Measurements from ENCODE around the gene UVSSA.
"Not testable (repeated sequence)": the region's sequence is repeated elsewhere in the genome, so short reads cannot be mapped to it uniquely, and the experiment has no call there.

Gene UVSSA

DNA sequence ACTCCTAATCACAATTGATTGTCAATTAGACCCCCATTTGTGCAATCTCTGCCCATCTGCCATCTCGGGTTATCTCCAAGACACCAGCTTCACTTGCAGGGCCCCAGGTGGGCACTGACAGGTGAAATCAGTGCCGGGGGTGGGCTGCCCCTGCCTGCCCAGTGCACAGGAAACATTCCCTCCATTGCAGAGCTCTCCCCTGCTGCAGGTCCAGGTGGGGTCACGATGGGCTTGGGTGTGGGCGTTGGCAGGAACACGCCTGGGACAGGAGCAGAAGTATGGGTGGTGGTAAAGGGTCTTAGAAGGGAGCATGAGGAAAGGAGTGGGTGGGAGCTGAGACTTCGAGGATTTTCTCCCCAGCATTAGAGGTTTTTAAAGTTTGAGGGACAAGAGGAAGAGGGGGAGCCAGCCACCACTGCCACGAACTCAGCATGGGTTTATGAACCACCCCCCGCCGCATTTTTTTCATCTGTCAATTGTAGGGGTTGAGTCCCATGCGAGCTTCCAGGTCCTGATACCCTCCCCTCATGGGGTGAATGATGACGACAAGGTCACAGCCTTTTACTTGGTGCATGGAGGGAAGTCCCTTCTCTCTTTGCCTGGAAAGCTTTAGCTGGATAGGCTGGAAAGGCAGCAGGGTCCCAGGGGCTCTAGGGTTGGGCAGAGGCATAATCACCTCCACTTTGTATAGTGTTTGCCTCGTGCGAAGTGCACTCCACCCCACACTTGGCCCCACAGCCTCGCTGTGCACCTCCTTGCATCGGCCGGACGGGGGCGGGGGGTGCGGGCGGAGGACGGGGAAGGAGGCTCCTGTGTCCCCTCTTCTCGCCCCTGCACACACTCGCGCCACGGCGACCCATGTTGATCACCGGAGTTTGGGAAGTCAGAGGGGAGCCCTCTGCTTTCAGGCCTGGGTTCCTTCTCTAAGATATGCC lies 62.8 kb downstream of the UVSSA start:
- no peak for DNase-seq

GRCh38 chr4:1410491-1411325 lies 63.7 kb downstream of the UVSSA start:
- DNase-seq: no peak

GRCh38 chr4:1411436-1412375 lies 64.7 kb downstream of the UVSSA start:
- no peak for DNase-seq

DNA sequence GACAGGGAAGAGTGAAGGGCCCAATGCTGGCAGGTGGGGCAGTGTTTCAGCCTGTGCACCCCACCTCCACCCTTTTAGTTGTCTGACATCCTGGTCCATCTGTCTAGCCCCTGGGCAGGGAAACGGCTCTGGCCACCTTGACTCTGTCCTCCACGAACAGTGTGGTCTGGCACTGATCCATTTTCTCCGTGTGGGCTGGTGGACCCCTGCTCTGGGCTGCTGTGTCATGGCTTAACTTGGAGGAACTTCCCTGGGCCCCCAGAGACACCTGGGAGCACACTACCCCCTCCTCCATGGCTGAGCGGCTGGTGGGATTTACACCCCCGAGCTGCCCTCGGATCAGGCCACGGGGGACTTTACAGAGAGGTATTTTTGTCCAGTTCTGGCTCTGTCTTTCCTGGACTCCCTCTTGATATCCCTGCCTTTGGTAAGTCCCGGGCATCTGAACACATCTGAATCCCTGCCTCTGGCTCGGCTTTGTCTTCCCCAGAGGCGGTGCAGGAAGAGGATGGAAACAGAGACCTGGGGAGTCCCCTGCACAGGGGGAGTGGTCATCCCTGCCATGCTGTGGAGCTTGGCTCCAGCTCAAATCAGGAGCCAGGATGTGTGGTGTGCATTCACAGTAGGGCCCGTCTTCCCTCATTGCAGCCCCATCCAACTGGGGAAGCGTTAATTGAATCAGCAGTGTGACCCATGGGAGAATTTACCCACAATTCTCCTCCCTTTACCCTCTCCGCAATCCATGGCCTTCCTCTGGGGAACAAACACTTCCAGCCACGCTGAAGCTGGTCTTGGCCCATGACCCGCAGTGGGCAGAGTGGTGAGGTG lies 65.6 kb downstream of the UVSSA start:
- no peak for DNase-seq

DNA sequence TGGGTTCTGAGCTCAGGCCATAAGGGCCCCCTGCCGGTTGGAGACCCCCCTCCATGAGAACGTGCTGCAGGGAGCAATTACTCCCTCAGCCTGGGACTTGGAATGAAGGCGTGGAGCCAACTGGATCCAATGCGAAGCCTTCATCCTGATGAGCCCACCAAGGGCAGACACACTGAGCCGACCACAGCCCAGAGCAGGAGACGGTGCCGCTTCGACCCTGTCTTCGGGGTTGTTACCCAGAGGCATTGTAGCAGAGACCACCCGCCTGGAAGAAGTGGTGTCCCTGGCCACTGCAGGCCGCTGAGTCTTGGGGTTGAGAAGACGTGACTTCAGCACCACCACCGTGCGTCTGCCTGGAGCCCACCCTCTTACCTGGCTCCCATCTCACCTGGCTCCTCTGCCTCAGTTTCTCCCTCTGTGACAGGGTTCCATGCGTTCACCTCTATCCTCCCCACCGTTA lies 66.2 kb downstream of the UVSSA start:
- no peak for DNase-seq

DNA sequence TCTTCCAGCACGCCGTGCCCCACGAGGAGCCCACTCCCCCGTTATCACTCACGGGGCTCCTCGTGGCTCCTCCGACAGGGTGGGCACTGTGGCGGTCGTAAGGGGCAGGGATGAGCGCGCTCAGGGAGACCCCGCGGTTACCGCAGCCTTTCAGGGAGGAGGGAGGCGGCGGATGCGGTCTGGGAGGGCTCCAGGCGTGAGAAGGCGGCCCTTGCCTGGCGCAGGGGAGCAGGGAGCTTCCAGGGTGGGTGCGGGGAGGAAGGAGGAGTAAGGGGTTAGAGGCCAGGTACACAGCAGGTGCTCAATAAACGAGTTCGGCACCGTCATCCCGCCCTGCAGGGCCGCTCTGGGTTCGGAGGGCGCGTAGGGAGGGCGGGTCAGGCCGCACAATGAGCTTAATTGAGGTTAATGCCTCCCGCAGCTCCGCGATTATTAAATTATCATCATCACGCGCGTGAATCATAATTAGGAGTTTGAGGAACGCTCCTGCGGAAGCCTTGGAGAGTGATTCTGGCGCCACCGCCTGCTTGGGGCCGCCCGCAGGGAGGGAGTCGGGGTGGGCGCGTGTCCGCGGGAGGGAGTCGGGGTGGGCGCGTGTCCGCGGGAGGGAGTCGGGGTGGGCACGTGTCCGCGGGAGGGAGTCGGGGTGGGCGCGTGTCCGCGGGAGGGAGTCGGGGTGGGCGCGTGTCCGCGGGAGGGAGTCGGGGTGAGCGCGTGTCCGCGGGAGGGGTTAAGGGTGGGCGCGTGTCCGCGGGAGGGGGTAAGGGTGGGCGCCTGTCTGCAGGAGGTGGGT lies 66.9 kb downstream of the UVSSA start:
- no peak for DNase-seq

DNA sequence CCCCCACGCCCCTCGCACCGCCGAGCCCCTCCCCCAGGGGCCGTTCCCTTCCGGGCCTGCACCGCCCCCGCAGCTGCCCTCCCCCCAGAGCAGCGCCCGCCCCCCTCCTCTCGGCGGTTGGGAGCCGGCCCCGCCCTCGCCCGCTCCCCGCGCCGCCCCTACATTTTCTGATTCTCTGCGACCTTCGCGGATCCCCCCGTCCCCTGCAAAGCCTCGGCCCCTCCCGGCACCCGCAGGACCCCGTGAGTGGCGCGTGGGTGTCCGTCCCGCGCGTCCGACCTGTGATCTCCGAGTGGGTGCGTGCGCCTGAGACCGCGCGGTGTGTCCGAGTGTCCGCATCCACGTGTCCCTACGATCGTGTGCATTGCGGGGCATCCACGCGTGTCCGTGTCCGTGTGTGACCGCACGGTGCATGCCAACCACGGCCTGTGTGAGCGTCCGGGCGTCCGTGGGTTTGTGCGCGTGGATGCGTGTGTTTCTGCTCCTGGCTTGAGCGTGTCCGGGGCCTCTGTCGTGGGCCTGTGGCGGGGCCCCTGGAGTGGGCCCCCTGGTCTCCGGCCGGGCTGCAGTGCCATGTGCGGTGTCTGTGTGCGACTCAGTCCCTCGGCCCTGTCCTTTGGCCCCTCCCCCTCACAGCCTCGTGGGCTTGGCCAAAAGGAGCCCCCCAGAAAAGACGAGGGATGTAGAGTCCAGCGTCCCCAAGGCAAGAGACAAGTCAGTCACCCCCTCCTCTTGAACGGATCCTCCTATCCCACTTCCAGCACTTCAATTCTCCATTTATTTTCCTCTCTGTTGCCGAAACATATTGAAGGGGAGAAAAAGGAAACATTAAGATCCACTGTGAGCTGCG lies 68.0 kb downstream of the UVSSA start:
- DNase-seq: no peak

- DNase-seq: no peak
Measured at GRCh38 chr4:1415681-1415981, 68.6 kb downstream of the UVSSA start.

GRCh38 chr4:1416051-1416947 lies 69.3 kb downstream of the UVSSA start:
- DNase-seq: no peak

GRCh38 chr4:1416948-1417260 lies 69.9 kb downstream of the UVSSA start:
- DNase-seq: no peak

GRCh38 chr4:1417522-1418390 lies 70.7 kb downstream of the UVSSA start:
- DNase-seq: no peak

GRCh38 chr4:1418494-1419285 lies 71.7 kb downstream of the UVSSA start:
- DNase-seq: no peak

DNA sequence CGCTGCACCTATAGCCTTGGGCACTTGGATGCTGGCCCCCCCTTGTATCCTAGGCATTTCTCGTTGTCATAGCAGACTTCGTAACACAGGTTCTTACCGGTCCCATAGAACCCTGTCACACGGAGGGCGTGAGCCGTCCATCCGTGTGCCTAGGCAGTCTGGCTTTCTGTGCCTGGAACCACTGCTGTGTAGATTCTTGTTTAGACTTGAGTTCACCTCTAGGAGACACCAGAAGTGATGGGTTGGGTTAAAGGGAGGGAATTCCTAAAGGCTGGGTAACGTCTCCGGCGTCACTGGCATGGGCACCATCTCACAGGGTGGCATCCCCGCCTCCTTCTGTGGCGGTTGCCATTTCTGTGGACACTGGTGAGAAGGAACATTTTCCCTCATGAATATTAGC lies 72.7 kb downstream of the UVSSA start:
- no peak for DNase-seq

GRCh38 chr4:1421657-1422056 lies 74.6 kb downstream of the UVSSA start:
- DNase-seq: no peak

- DNase-seq: no peak
Measured at GRCh38 chr4:1427010-1427409, 80.0 kb downstream of the UVSSA start.

GRCh38 chr4:1443688-1444172 lies 96.7 kb downstream of the UVSSA start:
- DNase-seq: not testable (repeated sequence)

Measured in NCI-H1092 treated with DMSO at 0.1 percent for 48 hours (cell line).